ENCODE results near the gene KRTAP10-7. TPM values are rescaled to one million over a fixed set of nuclear protein-coding genes. Genes with fewer than 3 reads are reported as not detected.

Gene KRTAP10-7
- total RNA-seq, 2 donors from 2014 or later, result not detected

DNA sequence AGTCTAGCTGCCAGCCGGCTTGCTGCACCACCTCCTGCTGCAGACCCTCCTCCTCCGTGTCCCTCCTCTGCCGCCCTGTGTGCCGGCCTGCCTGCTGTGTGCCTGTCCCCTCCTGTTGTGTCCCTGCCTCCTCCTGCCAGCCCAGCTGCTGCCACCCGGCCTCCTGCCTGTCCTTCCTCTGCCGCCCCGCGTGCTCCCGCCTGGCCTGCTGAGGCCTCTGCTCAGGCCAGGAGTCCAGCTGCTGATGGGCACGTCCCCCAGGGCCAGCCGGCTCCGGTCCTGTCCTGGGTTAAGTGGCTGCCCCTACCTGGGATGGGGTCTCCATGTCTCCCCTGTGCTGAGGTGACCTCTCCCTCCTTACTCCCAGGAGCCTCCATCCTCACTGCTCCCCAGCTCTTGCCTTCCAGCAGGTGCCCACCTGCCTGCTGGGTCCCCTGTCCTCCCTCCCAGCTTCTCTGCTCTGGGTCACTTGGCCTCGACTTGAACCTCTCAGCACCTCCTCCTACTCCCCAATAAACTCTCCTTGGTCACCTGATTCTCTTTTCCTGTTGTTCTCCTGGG, 12.4 kb downstream of the KRTAP10-7 start:
- Histone ChIP-seq H3K4me3 (no peak overlapping the region), H3K36me3 (no peaks in the 10 kb centered on the region), H3K27me3 (replicated peaks; ENCODE audit: insufficient read depth) (no peaks in the 10 kb centered on the region)

DNA sequence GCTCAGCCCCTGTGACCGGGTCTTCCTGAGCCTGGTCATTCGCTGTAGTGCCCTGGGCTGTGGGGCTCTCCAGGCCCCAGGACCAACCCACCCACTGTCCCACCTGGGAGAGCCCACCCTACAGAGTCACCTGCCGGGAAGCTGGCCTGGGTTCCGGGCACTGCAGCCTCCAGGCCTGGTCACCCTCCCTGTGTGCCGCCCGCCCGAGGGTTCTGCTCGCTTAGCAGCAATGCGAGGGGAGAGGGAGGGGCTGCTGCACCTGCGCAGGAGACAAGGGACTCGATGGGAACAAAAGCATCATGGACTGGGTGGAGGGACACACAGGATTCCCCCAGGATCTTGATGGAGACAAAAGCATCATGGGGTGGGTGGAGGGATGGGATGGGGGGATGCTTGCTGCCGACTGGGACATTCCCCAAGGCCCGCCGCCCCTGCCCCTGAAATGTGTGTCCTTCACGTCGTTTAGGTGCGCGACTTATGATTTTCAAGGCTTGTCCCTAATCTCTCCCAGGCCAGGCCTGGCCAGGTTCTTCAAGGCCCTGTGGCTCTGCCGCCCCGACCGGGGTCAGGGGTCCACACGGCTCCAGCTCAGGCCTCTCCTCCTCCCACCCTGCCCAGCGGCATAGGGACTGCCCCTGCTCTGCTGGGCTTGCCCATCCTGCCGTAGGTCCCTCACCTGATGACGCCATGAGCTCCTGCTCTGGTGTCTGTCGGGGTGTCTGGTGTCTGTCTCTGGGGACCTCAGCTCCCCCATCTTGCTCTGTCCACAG, 13.2 kb downstream of the KRTAP10-7 start:
- H3K27me3 ChIP-seq (replicated peaks; ENCODE audit: insufficient read depth), result no peaks in the 10 kb centered on the region
- peaks cover 7% of the 10 kb centered on the region for H3K9me3 ChIP-seq

More for the DNA sequence above, 12.4 kb downstream of the KRTAP10-7 start:
- Histone ChIP-seq H3K9me3 (peaks cover 7% of the 10 kb centered on the region), H3K27ac (no peak overlapping the region), H3K4me1 (ENCODE audit: control insufficient read depth in 1 of 2, low read depth in 2 of 2) (no peaks in the 10 kb centered on the region)
- no peak for DNase-seq (ENCODE audit: low spot score)
- no peak for ATAC-seq (ENCODE audit: insufficient number of reproducible peaks, low FRiP score, low read depth)
- TF ChIP-seq, protein P1, sequence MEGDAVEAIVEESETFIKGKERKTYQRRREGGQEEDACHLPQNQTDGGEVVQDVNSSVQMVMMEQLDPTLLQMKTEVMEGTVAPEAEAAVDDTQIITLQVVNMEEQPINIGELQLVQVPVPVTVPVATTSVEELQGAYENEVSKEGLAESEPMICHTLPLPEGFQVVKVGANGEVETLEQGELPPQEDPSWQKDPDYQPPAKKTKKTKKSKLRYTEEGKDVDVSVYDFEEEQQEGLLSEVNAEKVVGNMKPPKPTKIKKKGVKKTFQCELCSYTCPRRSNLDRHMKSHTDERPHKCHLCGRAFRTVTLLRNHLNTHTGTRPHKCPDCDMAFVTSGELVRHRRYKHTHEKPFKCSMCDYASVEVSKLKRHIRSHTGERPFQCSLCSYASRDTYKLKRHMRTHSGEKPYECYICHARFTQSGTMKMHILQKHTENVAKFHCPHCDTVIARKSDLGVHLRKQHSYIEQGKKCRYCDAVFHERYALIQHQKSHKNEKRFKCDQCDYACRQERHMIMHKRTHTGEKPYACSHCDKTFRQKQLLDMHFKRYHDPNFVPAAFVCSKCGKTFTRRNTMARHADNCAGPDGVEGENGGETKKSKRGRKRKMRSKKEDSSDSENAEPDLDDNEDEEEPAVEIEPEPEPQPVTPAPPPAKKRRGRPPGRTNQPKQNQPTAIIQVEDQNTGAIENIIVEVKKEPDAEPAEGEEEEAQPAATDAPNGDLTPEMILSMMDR (IDR thresholded peaks at IDR 0.05), result no peak

DNA sequence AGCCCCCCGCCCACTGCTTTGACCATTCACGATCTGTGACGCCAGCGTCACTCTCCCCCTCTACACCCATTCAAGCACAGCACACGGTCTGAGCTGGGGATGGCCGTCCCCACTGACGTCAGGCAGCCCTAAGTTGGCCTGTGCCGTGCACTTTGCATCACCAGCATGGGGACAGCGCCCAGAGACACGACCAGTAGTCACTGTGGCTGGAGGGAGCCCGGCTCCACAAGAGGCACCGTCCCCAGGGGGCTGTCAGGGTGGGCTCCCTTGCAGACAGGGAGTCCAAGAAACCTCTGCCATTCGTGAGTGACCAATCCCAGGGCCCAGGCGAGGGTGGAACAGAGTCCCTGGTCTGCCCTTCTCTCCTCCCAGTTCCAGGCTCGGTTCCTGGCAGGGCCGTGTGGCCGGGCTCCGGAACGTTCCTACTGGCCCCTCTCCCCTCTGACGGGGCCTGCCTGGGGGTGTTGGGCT, 13.8 kb downstream of the KRTAP10-7 start:
- Histone ChIP-seq H3K27me3 (replicated peaks; ENCODE audit: insufficient read depth) (no peaks in the 10 kb centered on the region), H3K4me3 (no peak overlapping the region), H3K9me3 (peaks cover 6% of the 10 kb centered on the region), H3K4me1 (ENCODE audit: control insufficient read depth in 1 of 2, low read depth in 2 of 2) (no peaks in the 10 kb centered on the region), H3K27ac (no peak overlapping the region), H3K36me3 (no peaks in the 10 kb centered on the region)
- no peak for DNase-seq (ENCODE audit: low spot score)
- TF ChIP-seq, protein P1 (IDR thresholded peaks at IDR 0.05), result no peak
- ATAC-seq (ENCODE audit: insufficient number of reproducible peaks, low FRiP score, low read depth), result no peak

More for the DNA sequence above, 13.2 kb downstream of the KRTAP10-7 start:
- Histone ChIP-seq H3K36me3 (no peaks in the 10 kb centered on the region), H3K27ac (no peak overlapping the region), H3K4me3 (no peak overlapping the region), H3K4me1 (ENCODE audit: control insufficient read depth in 1 of 2, low read depth in 2 of 2) (no peaks in the 10 kb centered on the region)
- no peak for DNase-seq (ENCODE audit: low spot score)
- TF ChIP-seq, protein P1 (IDR thresholded peaks at IDR 0.05), result no peak
- no peak for ATAC-seq (ENCODE audit: insufficient number of reproducible peaks, low FRiP score, low read depth)

DNA sequence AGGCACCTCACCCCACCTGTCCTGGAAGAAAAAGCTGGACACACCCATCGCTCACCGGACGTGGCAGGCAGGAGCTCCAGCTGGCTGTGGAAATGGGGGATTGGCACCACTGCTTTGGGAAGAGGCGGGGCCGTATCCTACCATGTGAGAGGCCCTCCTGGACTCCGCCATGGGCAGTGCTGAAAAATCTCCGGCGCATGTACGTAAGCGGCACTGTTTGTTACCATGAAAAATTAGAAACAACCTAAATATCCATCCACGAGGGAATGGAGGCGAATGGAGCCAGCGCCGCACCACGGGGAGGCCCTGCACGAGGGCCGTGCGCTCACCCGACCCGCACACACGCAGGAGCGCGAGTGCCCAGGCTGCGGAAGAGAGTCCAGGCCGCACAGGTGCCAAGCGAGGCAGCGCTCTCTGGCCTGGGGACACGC, 14.6 kb downstream of the KRTAP10-7 start:
- no peaks in the 10 kb centered on the region for H3K4me1 ChIP-seq (ENCODE audit: control insufficient read depth in 1 of 2, low read depth in 2 of 2)
- H3K36me3 ChIP-seq, result no peaks in the 10 kb centered on the region
- no peak for DNase-seq (ENCODE audit: low spot score)
- H3K27me3 ChIP-seq (replicated peaks; ENCODE audit: insufficient read depth), result no peaks in the 10 kb centered on the region
- H3K4me3 ChIP-seq, result no peak overlapping the region
- no peak overlapping the region for H3K27ac ChIP-seq
- H3K9me3 ChIP-seq, result peaks cover 4% of the 10 kb centered on the region
- TF ChIP-seq, protein P1 (IDR thresholded peaks at IDR 0.05), result no peak
- ATAC-seq (ENCODE audit: insufficient number of reproducible peaks, low FRiP score, low read depth), result no peak

DNA sequence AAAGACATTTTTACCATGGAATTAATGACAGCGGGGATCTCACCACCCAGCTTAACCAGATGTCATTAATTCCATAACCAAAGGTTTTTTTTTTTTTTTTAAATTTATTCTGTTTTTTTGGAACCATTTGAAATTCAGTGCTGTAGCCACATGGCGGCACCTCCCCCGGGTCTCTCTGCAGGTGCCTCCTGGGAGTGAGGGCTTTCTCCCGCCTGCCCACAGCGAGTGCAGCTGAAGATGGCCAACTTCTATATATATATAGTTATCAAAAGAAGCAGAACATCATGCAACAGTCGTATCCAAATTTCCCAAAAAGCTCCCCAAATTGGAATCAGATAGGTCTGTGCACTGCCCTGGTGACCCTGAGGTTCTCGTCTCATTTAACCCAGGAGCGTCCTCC, 15.1 kb downstream of the KRTAP10-7 start:
- no peak for ATAC-seq (ENCODE audit: insufficient number of reproducible peaks, low FRiP score, low read depth)

More for the DNA sequence above, 15.1 kb downstream of the KRTAP10-7 start:
- TF ChIP-seq, protein P1 (IDR thresholded peaks at IDR 0.05), result no peak
- Histone ChIP-seq H3K27ac (no peak overlapping the region), H3K27me3 (replicated peaks; ENCODE audit: insufficient read depth) (no peaks in the 10 kb centered on the region), H3K36me3 (no peaks in the 10 kb centered on the region), H3K4me3 (no peak overlapping the region), H3K9me3 (peaks cover 4% of the 10 kb centered on the region), H3K4me1 (ENCODE audit: control insufficient read depth in 1 of 2, low read depth in 2 of 2) (no peaks in the 10 kb centered on the region)
- DNase-seq (ENCODE audit: low spot score), result no peak
